GM12892 (cell line): ENCODE results near the gene APOH.

ENCODE experiments used
- POLR2A ChIP-seq: IDR thresholded peaks from 2 replicates; pipeline ENCODE4 v1.6.1; 2011; ENCODE audit warnings: low read depth, low read length, control low read depth
- POLR2AphosphoS5 ChIP-seq: IDR thresholded peaks from 2 replicates; pipeline ENCODE4 v1.6.1; 2011; ENCODE audit warnings: low read depth, low read length, control low read depth
- TAF1 ChIP-seq: IDR thresholded peaks from 2 replicates; pipeline ENCODE4 v1.6.1; 2011; ENCODE audit warnings: low read depth, mild to moderate bottlenecking, control low read depth, low read length, borderline replicate concordance

- no peak for TF ChIP-seq POLR2AphosphoS5
- no peak for TF ChIP-seq POLR2A
- TF ChIP-seq TAF1: no peak
Measured at GRCh38 chr17:66262767-66263166, 33.6 kb upstream of the APOH start.
